Measurements from ENCODE around the gene CCNG1.
"Not testable (repeated sequence)": the region's sequence is repeated elsewhere in the genome, so short reads cannot be mapped to it uniquely, and the experiment has no call there.

Gene CCNG1, protein sequence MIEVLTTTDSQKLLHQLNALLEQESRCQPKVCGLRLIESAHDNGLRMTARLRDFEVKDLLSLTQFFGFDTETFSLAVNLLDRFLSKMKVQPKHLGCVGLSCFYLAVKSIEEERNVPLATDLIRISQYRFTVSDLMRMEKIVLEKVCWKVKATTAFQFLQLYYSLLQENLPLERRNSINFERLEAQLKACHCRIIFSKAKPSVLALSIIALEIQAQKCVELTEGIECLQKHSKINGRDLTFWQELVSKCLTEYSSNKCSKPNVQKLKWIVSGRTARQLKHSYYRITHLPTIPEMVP

GRCh38 chr5:163437309-163438182 lies at the start of gene CCNG1:
CCNG1 (plus strand) TSS chr5:163437595; CDS start chr5:163439257, 1,662 bp downstream.
- peak; percentile 76 for DNase-seq (ENCODE audit: low read depth)

- DNase-seq (ENCODE audit: low read depth), result no peak
Observed at GRCh38 chr5:163395792-163396191, 41.6 kb upstream of the CCNG1 start.

- not testable (repeated sequence) for DNase-seq (ENCODE audit: low read depth)
Observed at GRCh38 chr5:163396818-163397340, 40.5 kb upstream of the CCNG1 start.

GRCh38 chr5:163397354-163397753 lies 40.0 kb upstream of the CCNG1 start:
- no peak for DNase-seq (ENCODE audit: low read depth)

DNA sequence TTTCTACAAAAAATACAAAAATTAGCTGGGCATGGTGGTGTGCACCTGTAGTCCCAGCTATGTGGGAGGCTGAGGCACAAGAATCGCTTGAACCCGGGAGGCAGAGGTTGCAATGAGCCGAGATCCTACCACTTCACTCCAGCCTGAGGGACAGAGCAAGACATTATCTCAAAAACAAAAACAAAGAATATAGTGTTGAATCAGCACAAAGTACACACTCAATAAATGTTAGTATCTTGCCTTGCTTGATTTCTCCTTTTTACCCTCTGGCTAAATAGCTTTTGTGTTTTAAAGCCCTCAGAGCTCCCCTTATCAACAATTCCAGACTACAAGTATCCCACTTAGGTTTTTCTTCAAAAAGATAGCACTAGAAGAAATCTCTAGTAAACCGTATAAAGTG lies 37.5 kb upstream of the CCNG1 start:
- DNase-seq (ENCODE audit: low read depth), result no peak

GRCh38 chr5:163401271-163401670 lies 36.1 kb upstream of the CCNG1 start:
- no peak for DNase-seq (ENCODE audit: low read depth)

DNA sequence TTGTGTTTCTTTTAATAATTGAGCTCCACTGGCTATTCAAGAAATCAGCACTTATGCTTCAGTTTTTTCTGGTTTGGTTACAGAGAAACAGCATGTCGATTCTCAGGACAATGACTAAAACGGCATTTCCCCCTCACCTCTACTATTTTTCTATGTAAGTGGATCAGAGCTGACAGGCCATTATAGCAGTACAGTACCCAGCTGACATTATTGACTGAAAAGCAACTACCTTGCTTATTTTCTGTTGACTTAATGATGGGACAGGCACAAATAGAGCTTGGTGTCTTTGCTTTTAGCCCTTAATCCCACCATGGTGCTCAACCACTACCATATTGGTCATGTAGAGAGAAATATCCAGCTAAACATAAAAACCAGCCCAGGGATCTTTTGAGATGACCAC lies 35.4 kb upstream of the CCNG1 start:
- DNase-seq (ENCODE audit: low read depth), result no peak

GRCh38 chr5:163404364-163405173 lies 32.8 kb upstream of the CCNG1 start:
- DNase-seq (ENCODE audit: low read depth), result no peak

- no peak for DNase-seq (ENCODE audit: low read depth)
Observed at GRCh38 chr5:163407034-163407655, 30.2 kb upstream of the CCNG1 start.

DNA sequence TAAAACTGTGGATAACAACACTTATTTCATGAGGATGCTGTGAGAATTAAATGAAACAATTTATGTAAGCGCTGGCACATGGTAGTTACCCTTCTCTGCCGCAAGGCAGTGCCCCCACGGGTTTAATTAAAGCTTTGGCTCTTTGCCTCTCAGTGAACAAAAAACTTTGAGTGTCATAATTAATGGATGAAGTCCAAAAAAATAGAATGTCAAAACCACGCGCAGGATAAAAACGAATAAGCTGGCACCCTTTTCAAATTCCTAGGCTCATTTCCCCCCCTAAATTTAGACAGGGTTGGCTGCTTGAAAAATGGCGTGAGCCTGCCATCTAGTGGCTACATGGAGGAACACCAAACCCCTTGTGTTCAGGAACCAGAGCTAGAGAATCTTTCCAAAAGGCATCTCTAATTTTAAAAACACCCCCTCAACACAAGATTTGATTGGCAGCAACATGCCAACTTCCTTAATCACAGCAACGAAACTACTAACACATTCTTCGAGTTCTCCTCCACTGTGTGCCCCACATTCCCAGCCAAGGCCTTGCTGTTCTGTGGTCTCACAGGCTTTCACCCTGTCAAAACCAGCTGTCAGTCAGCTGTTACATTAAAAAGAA lies 29.0 kb upstream of the CCNG1 start:
- DNase-seq (ENCODE audit: low read depth), result peak; percentile 50

DNA sequence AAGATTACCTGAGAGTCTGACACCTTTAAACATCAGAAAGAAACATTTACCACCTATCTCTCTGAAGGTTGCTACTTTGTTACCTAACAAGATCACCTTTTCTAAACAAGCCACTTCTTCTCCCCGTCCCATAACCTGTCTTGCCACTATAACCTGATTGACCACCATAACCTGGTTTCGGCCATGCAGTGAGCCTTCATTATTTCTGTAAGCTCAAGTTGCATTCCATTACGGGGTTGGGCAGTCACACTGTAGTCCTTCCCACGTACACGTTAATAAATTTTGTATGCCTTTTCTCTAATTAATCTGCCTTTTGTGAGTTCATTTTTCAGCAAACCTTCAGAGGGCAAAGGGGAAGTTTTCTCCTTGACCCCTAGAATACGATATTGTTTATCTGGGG lies 28.0 kb upstream of the CCNG1 start:
- DNase-seq (ENCODE audit: low read depth), result no peak

- DNase-seq (ENCODE audit: low read depth), result no peak
Observed at GRCh38 chr5:163410505-163410904, 26.9 kb upstream of the CCNG1 start.

DNA sequence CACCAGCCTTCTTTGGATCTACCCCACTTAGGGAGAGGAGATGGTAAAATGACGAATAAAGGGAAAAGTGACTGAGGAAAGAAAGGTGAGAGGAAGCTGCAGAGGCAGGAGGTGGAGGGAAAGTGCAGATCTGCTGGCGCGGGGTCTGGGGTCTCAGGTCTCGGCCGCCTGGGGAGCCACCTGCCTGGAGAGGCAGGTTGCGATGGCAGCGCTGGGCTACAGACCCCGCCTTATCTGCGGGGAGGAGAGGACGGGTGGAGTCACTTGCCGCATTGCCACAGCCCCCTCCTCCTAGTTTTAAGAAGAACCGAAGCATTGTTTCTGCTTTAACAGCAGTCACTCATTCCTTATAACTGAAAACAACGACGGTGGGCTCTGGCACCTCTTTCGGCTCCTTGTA lies 21.7 kb upstream of the CCNG1 start:
- not testable (repeated sequence) for DNase-seq (ENCODE audit: low read depth)

DNA sequence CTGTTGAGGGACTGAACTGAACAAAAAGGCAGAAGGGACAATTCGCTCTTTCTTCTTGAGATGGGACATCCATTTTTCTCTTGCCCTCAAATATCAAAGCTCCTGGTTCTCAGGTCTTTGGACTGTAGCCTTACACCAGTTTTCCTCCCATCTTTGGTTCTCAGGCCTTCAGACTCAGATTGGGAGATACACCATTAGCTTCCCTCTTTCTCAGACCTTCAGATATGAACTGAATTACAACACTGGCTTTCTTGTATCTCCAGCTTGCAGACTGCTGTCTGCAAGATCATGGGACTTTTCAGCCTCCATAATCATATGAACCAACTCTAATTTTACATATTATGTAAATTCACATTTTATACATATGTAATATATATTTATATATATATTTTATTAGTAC lies 12.6 kb upstream of the CCNG1 start:
- DNase-seq (ENCODE audit: low read depth), result no peak

GRCh38 chr5:163426128-163426527 lies 11.3 kb upstream of the CCNG1 start:
- DNase-seq (ENCODE audit: low read depth), result not testable (repeated sequence)

- no peak for DNase-seq (ENCODE audit: low read depth)
Observed at GRCh38 chr5:163432544-163432943, 4.9 kb upstream of the CCNG1 start.

DNA sequence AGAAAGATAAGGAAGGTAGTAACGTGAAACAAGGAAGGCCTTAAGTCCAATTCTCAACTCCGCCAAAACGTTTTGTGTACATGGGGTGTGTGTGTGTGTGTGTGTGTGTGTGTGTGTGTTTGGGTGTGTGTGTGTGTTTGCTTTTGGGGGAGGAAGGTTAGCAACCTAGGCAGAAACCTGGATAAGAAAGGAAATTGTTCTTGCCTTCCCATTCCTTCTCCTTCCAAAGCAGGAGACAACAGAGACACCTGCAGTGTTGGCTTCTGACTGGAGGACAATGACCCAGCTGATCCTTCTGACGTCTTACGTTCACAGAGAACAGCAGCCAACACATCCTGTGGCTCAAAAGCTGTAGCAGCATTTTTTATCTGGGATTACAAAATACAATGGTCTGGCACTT lies 4.1 kb upstream of the CCNG1 start:
- no peak for DNase-seq (ENCODE audit: low read depth)

GRCh38 chr5:163434401-163434866 lies 3.0 kb upstream of the CCNG1 start:
- DNase-seq (ENCODE audit: low read depth), result no peak

- DNase-seq (ENCODE audit: low read depth), result no peak
Observed at GRCh38 chr5:163436515-163436914, 880 bp upstream of the CCNG1 start.

GRCh38 chr5:163437011-163437308 lies 435 bp upstream of the CCNG1 start:
- DNase-seq (ENCODE audit: low read depth), result no peak

- DNase-seq (ENCODE audit: low read depth), result no peak
Observed at GRCh38 chr5:163439092-163439425, 1.7 kb downstream of the CCNG1 start.

DNA sequence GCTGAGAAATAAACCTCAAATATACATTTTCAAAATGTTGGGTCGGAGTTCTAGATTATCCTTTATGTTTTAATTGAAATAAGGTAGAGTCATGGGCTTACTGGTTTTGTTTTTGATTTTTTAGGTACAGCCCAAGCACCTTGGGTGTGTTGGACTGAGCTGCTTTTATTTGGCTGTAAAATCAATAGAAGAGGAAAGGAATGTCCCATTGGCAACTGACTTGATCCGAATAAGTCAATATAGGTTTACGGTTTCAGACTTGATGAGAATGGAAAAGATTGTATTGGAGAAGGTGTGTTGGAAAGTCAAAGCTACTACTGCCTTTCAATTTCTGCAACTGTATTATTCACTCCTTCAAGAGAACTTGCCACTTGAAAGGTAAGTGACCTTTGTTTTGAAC lies 3.6 kb downstream of the CCNG1 start:
- no peak for DNase-seq (ENCODE audit: low read depth)

Measured in activated T-cell treated with anti-CD3 and anti-CD28 coated beads for 1 hour (primary cell).